WTC11 (cell line): ENCODE results near the gene ABCB6. TPM values are rescaled to one million over a fixed set of nuclear protein-coding genes. Genes with fewer than 3 reads are reported as not detected.

Experiments
- CBFB ChIP-seq: sonication (generic); formaldehyde crosslinking; IDR thresholded peaks from 2 replicates; pipeline ENCODE4 v1.8.1; 2022; ENCODE audit warnings: mild to moderate bottlenecking, low read depth, missing genetic modification reagents
- CREB1 ChIP-seq: sonication (generic); formaldehyde crosslinking; IDR thresholded peaks from 2 replicates; pipeline ENCODE4 v1.8.0; 2023; ENCODE audit warnings: mild to moderate bottlenecking, missing genetic modification reagents
- FOXP1 ChIP-seq: sonication (generic); formaldehyde crosslinking; IDR thresholded peaks from 2 replicates; pipeline ENCODE4 v1.8.0; 2022; ENCODE audit warnings: missing genetic modification reagents, mild to moderate bottlenecking, moderate library complexity, borderline replicate concordance
- GTF2I ChIP-seq: fragments of 250-450 bp; sonication (Bioruptor Pico); conservative IDR thresholded peaks from 2 replicates; pipeline ENCODE4 v1.4.0; 2021; ENCODE audit warnings: mild to moderate bottlenecking
- IRF1 ChIP-seq: sonication (generic); formaldehyde crosslinking; IDR thresholded peaks from 2 replicates; pipeline ENCODE4 v1.8.0; 2023; ENCODE audit warnings: missing genetic modification reagents
- JUN ChIP-seq: sonication (generic); formaldehyde crosslinking; IDR thresholded peaks from 2 replicates; pipeline ENCODE4 v1.8.0; 2023; ENCODE audit warnings: mild to moderate bottlenecking, missing genetic modification reagents
- MYBL2 ChIP-seq: sonication (generic); formaldehyde crosslinking; IDR thresholded peaks from 2 replicates; pipeline ENCODE4 v1.8.1; 2023; ENCODE audit warnings: mild to moderate bottlenecking, moderate library complexity, missing genetic modification reagents
- NFYB ChIP-seq: sonication (generic); formaldehyde crosslinking; conservative IDR thresholded peaks from 2 replicates; pipeline ENCODE4 v1.8.0; 2022; ENCODE audit warnings: low read depth, missing genetic modification reagents
- OVOL2 ChIP-seq: fragments of 250-450 bp; sonication (Bioruptor Pico); IDR thresholded peaks from 2 replicates; pipeline ENCODE4 v1.9.0; 2021; ENCODE audit warnings: mild to moderate bottlenecking, borderline replicate concordance
- RELA ChIP-seq: sonication (generic); formaldehyde crosslinking; IDR thresholded peaks from 2 replicates; pipeline ENCODE4 v1.8.1; 2022; ENCODE audit warnings: missing genetic modification reagents, mild to moderate bottlenecking, borderline replicate concordance
- SMAD3 ChIP-seq: sonication (generic); formaldehyde crosslinking; IDR thresholded peaks from 2 replicates; pipeline ENCODE4 v1.8.0; 2022; ENCODE audit warnings: missing genetic modification reagents, mild to moderate bottlenecking, borderline replicate concordance
- TP53 ChIP-seq: sonication (generic); formaldehyde crosslinking; IDR thresholded peaks from 2 replicates; pipeline ENCODE4 v1.8.1; 2023; ENCODE audit warnings: mild to moderate bottlenecking, missing genetic modification reagents
- ZBTB21 ChIP-seq: sonication (generic); formaldehyde crosslinking; IDR thresholded peaks from 2 replicates; pipeline ENCODE4 v1.8.1; 2023; ENCODE audit warnings: mild to moderate bottlenecking, missing genetic modification reagents, borderline replicate concordance
- ZMAT4 ChIP-seq: fragments of 250-450 bp; sonication (Bioruptor Pico); IDR thresholded peaks from 2 replicates; pipeline ENCODE4 v1.9.0; 2021; ENCODE audit warnings: mild to moderate bottlenecking
- ZNF219 ChIP-seq: sonication (generic); formaldehyde crosslinking; IDR thresholded peaks from 2 replicates; pipeline ENCODE4 v1.8.0; 2023; ENCODE audit warnings: missing genetic modification reagents, mild to moderate bottlenecking, borderline replicate concordance
- ZNF232 ChIP-seq: sonication (generic); formaldehyde crosslinking; IDR thresholded peaks from 2 replicates; pipeline ENCODE4 v1.8.0; 2022; ENCODE audit warnings: mild to moderate bottlenecking, missing genetic modification reagents
- ZNF671 ChIP-seq: fragments of 250-450 bp; sonication (Bioruptor Pico); IDR thresholded peaks from 2 replicates; pipeline ENCODE4 v1.8.0; 2021; ENCODE audit warnings: mild to moderate bottlenecking
- total RNA-seq: library from RNA; stranded (reverse); gene quantifications from 3 replicates; pipeline ENCODE4 v1.2.3, GENCODE V29; 2021
- TF ChIP-seq, protein P1 (sequence below): fragments of 250-450 bp; sonication (Bioruptor Pico); IDR thresholded peaks from 2 replicates; pipeline ENCODE4 v1.9.0; 2021; ENCODE audit warnings: mild to moderate bottlenecking, borderline replicate concordance
- TF ChIP-seq, protein P2 (sequence below): sonication (generic); formaldehyde crosslinking; IDR thresholded peaks from 2 replicates; pipeline ENCODE4 v1.8.0; 2023; ENCODE audit warnings: mild to moderate bottlenecking, missing genetic modification reagents
- TF ChIP-seq, protein P3 (sequence below): sonication (generic); formaldehyde crosslinking; conservative IDR thresholded peaks from 2 replicates; pipeline ENCODE4 v1.8.1; 2022; ENCODE audit warnings: mild to moderate bottlenecking, missing genetic modification reagents
- TF ChIP-seq, protein P4 (sequence below): sonication (generic); formaldehyde crosslinking; conservative IDR thresholded peaks from 2 replicates; pipeline ENCODE4 v1.8.1; 2023; ENCODE audit warnings: mild to moderate bottlenecking, low read depth, missing genetic modification reagents, moderate library complexity

ABCB6 gene
- total RNA-seq, 1 experiment from 2014 or later: 44.8 TPM

DNA sequence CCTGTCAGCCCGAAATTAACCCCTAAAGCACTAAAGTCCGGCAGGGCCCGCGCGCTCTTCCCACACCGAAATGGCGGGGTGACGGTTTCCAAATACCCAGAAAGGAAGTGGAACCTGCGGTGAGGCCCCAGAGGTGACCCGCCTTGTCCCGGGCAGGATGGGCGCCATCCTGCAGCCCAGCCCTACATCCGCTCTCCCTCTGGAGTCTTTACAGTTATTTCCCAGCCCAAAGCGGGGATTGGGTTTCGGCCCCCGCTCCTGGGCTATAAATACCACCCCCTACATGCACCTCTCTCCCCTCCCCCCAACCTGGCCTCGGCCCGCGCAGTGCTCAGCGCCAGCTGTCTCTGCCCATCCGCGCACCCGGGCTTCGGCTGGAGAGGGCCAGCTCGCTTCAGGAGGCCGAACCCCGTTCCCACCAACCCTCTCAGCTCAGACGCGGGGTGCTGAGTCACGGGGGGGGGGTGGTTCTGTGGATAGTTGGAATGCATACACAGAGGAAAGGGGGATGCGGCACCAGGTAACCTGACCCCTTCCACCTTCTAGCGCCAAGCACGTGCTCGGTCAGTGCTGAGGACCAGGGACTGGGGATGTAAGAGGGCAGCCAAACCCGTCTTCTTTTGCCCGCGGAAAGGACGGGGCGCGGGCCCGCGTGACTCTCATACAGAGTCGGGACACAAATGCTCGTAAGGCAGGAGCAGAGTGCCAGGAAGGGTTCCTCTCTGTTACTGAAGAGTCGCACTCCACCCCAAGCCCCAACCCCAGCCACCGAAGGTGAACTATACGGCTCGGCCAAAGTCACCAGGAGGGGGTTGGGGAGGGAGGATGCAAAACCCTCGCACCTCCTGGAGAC lies 34.4 kb upstream of the ABCB6 start, which contains the start of gene TUBA4B (continued):
- TF ChIP-seq ZNF219: no peak
- TF ChIP-seq, protein P1, sequence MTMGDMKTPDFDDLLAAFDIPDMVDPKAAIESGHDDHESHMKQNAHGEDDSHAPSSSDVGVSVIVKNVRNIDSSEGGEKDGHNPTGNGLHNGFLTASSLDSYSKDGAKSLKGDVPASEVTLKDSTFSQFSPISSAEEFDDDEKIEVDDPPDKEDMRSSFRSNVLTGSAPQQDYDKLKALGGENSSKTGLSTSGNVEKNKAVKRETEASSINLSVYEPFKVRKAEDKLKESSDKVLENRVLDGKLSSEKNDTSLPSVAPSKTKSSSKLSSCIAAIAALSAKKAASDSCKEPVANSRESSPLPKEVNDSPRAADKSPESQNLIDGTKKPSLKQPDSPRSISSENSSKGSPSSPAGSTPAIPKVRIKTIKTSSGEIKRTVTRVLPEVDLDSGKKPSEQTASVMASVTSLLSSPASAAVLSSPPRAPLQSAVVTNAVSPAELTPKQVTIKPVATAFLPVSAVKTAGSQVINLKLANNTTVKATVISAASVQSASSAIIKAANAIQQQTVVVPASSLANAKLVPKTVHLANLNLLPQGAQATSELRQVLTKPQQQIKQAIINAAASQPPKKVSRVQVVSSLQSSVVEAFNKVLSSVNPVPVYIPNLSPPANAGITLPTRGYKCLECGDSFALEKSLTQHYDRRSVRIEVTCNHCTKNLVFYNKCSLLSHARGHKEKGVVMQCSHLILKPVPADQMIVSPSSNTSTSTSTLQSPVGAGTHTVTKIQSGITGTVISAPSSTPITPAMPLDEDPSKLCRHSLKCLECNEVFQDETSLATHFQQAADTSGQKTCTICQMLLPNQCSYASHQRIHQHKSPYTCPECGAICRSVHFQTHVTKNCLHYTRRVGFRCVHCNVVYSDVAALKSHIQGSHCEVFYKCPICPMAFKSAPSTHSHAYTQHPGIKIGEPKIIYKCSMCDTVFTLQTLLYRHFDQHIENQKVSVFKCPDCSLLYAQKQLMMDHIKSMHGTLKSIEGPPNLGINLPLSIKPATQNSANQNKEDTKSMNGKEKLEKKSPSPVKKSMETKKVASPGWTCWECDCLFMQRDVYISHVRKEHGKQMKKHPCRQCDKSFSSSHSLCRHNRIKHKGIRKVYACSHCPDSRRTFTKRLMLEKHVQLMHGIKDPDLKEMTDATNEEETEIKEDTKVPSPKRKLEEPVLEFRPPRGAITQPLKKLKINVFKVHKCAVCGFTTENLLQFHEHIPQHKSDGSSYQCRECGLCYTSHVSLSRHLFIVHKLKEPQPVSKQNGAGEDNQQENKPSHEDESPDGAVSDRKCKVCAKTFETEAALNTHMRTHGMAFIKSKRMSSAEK (CRISPR knock-in tag): no peak
- no peak for TF ChIP-seq OVOL2 (CRISPR knock-in tag)
- TF ChIP-seq TP53 (CRISPR knock-in tag): peak; percentile 19; the same call in 1 of the 2 replicates
- 0 out of 2 replicates have a peak, but pooled peaks have one; percentile 50 for TF ChIP-seq RELA (CRISPR knock-in tag)
- TF ChIP-seq, protein P2, sequence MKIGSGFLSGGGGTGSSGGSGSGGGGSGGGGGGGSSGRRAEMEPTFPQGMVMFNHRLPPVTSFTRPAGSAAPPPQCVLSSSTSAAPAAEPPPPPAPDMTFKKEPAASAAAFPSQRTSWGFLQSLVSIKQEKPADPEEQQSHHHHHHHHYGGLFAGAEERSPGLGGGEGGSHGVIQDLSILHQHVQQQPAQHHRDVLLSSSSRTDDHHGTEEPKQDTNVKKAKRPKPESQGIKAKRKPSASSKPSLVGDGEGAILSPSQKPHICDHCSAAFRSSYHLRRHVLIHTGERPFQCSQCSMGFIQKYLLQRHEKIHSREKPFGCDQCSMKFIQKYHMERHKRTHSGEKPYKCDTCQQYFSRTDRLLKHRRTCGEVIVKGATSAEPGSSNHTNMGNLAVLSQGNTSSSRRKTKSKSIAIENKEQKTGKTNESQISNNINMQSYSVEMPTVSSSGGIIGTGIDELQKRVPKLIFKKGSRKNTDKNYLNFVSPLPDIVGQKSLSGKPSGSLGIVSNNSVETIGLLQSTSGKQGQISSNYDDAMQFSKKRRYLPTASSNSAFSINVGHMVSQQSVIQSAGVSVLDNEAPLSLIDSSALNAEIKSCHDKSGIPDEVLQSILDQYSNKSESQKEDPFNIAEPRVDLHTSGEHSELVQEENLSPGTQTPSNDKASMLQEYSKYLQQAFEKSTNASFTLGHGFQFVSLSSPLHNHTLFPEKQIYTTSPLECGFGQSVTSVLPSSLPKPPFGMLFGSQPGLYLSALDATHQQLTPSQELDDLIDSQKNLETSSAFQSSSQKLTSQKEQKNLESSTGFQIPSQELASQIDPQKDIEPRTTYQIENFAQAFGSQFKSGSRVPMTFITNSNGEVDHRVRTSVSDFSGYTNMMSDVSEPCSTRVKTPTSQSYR (CRISPR knock-in tag): peak; percentile 78; the same call in 1 of the 2 replicates
- TF ChIP-seq MYBL2 (CRISPR knock-in tag): no peak; the same call in 1 of the 2 replicates
- no peak; the same call in 1 of the 2 replicates for TF ChIP-seq ZNF232 (CRISPR knock-in tag)
- no peak for TF ChIP-seq NFYB (CRISPR knock-in tag)
- no peak for TF ChIP-seq CREB1
- TF ChIP-seq ZBTB21 (CRISPR knock-in tag): no peak
- TF ChIP-seq ZMAT4 (CRISPR knock-in tag): no peak
- TF ChIP-seq JUN (CRISPR knock-in tag): no peak
- TF ChIP-seq, protein P3, sequence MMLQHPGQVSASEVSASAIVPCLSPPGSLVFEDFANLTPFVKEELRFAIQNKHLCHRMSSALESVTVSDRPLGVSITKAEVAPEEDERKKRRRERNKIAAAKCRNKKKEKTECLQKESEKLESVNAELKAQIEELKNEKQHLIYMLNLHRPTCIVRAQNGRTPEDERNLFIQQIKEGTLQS (CRISPR knock-in tag): no peak
- TF ChIP-seq, protein P4, sequence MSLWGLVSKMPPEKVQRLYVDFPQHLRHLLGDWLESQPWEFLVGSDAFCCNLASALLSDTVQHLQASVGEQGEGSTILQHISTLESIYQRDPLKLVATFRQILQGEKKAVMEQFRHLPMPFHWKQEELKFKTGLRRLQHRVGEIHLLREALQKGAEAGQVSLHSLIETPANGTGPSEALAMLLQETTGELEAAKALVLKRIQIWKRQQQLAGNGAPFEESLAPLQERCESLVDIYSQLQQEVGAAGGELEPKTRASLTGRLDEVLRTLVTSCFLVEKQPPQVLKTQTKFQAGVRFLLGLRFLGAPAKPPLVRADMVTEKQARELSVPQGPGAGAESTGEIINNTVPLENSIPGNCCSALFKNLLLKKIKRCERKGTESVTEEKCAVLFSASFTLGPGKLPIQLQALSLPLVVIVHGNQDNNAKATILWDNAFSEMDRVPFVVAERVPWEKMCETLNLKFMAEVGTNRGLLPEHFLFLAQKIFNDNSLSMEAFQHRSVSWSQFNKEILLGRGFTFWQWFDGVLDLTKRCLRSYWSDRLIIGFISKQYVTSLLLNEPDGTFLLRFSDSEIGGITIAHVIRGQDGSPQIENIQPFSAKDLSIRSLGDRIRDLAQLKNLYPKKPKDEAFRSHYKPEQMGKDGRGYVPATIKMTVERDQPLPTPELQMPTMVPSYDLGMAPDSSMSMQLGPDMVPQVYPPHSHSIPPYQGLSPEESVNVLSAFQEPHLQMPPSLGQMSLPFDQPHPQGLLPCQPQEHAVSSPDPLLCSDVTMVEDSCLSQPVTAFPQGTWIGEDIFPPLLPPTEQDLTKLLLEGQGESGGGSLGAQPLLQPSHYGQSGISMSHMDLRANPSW (CRISPR knock-in tag): no peak
- no peak for TF ChIP-seq ZNF671 (CRISPR knock-in tag)
- peak; percentile 75; the same call in 1 of the 2 replicates for TF ChIP-seq IRF1 (CRISPR knock-in tag)
- TF ChIP-seq GTF2I (CRISPR knock-in tag): no peak
- no peak for TF ChIP-seq SMAD3 (CRISPR knock-in tag)
- no peak for TF ChIP-seq FOXP1 (CRISPR knock-in tag)
- TF ChIP-seq CBFB: no peak
